ENCODE measurements around the gene LHPP.

LHPP gene

GRCh38 chr10:124644236-124644635, 182.6 kb downstream of the LHPP start:
- Histone ChIP-seq H3K4me1 (ENCODE audit: insufficient read depth, poor library complexity, severe bottlenecking) (peaks cover 36% of the 10 kb centered on the region), H3K9me3 (ENCODE audit: severe bottlenecking) (no peaks in the 10 kb centered on the region), H3K27me3 (ENCODE audit: insufficient read depth, poor library complexity, severe bottlenecking) (no peaks in the 10 kb centered on the region), H3K36me3 (ENCODE audit: low read depth) (no peaks in the 10 kb centered on the region), H3K27ac (ENCODE audit: poor library complexity, severe bottlenecking) (no peak overlapping the region), H3K4me3 (ENCODE audit: severe bottlenecking) (no peak overlapping the region)
- ATAC-seq (ENCODE audit: low read depth) (no peak), DNase-seq (ENCODE audit: low spot score) (no peak)
- TF ChIP-seq CTCF (IDR thresholded peaks at IDR 0.05; ENCODE audit: poor library complexity, severe bottlenecking), result no peak

- no peak for ATAC-seq (ENCODE audit: low read depth)
Observed at GRCh38 chr10:124644771-124645415, 183.3 kb downstream of the LHPP start.

GRCh38 chr10:124645467-124646095, 184.0 kb downstream of the LHPP start:
- Histone ChIP-seq H3K36me3 (ENCODE audit: low read depth) (no peaks in the 10 kb centered on the region), H3K27ac (ENCODE audit: poor library complexity, severe bottlenecking) (no peak overlapping the region), H3K27me3 (ENCODE audit: insufficient read depth, poor library complexity, severe bottlenecking) (no peaks in the 10 kb centered on the region), H3K4me1 (ENCODE audit: insufficient read depth, poor library complexity, severe bottlenecking) (peaks cover 41% of the 10 kb centered on the region), H3K9me3 (ENCODE audit: severe bottlenecking) (no peaks in the 10 kb centered on the region), H3K4me3 (ENCODE audit: severe bottlenecking) (no peak overlapping the region)
- DNase-seq (ENCODE audit: low spot score), result no peak
- TF ChIP-seq CTCF (IDR thresholded peaks at IDR 0.05; ENCODE audit: poor library complexity, severe bottlenecking), result no peak
- ATAC-seq (ENCODE audit: low read depth), result no peak

More at GRCh38 chr10:124644771-124645415, 183.3 kb downstream of the LHPP start:
- Histone ChIP-seq H3K27ac (ENCODE audit: poor library complexity, severe bottlenecking) (no peak overlapping the region), H3K36me3 (ENCODE audit: low read depth) (no peaks in the 10 kb centered on the region), H3K4me3 (ENCODE audit: severe bottlenecking) (no peak overlapping the region), H3K9me3 (ENCODE audit: severe bottlenecking) (no peaks in the 10 kb centered on the region), H3K27me3 (ENCODE audit: insufficient read depth, poor library complexity, severe bottlenecking) (no peaks in the 10 kb centered on the region), H3K4me1 (ENCODE audit: insufficient read depth, poor library complexity, severe bottlenecking) (peaks cover 41% of the 10 kb centered on the region)
- TF ChIP-seq CTCF (IDR thresholded peaks at IDR 0.05; ENCODE audit: poor library complexity, severe bottlenecking), result no peak
- no peak for DNase-seq (ENCODE audit: low spot score)

- H3K9me3 ChIP-seq (ENCODE audit: severe bottlenecking), result no peaks in the 10 kb centered on the region
- H3K4me3 ChIP-seq (ENCODE audit: severe bottlenecking), result no peak overlapping the region
- H3K36me3 ChIP-seq (ENCODE audit: low read depth), result no peaks in the 10 kb centered on the region
- peaks cover 35% of the 10 kb centered on the region for H3K4me1 ChIP-seq (ENCODE audit: insufficient read depth, poor library complexity, severe bottlenecking)
- DNase-seq (ENCODE audit: low spot score), result no peak
- ATAC-seq (ENCODE audit: low read depth), result peak; percentile 38
- H3K27me3 ChIP-seq (ENCODE audit: insufficient read depth, poor library complexity, severe bottlenecking), result no peaks in the 10 kb centered on the region
- no peak for TF ChIP-seq CTCF (IDR thresholded peaks at IDR 0.05; ENCODE audit: poor library complexity, severe bottlenecking)
- H3K27ac ChIP-seq (ENCODE audit: poor library complexity, severe bottlenecking), result peak overlapping the region; percentile 52
Observed at GRCh38 chr10:124646483-124647352, 185.1 kb downstream of the LHPP start.
